ENCODE measurements around the gene BTG1. TPM values are rescaled to one million over a fixed set of nuclear protein-coding genes. Genes with fewer than 3 reads are reported as not detected.
"Not testable (repeated sequence)": the region's sequence is repeated elsewhere in the genome, so short reads cannot be mapped to it uniquely, and the experiment has no call there.

BTG1 gene
- total RNA-seq, 2 donors from 2014 or later, result 78.5 to 81.8 TPM

DNA sequence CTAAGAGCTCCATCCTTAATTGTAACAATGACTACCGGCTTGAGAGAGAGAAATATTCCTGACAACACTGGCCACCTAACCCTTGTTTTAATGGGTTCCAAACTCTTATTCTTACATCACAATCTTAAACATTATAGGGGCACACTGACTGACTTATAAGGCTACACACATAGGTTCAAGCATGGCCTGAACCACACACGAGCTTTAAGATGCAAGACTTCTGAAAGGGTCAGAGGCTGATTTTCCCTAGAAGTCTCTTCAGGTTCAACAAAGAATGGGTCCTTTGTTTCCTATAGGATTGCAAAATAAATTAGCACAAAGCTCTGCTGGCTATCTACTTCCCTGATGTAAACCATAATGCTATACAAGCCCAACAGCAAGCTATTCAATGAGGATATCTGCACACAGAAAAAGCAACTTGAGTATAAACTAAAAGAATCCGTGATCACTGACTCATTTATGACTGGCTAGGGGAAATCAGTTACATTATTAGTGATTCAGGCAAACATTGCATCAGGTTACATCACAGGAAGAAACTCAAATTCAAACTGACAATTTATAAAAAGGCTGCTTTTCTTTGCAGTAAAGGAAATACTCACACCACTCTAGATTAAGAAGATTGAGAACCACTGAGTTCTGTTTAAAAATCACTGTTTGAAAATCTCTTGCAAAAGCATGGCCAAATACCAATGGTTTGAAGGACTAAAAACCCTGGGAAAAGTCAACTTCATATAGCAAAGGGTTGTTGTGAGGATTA, 8.5 kb downstream of the BTG1 start:
- no peak for DNase-seq (ENCODE audit: low spot score)
- intact Hi-C loops (cut with DNase I), result no loop called here

DNA sequence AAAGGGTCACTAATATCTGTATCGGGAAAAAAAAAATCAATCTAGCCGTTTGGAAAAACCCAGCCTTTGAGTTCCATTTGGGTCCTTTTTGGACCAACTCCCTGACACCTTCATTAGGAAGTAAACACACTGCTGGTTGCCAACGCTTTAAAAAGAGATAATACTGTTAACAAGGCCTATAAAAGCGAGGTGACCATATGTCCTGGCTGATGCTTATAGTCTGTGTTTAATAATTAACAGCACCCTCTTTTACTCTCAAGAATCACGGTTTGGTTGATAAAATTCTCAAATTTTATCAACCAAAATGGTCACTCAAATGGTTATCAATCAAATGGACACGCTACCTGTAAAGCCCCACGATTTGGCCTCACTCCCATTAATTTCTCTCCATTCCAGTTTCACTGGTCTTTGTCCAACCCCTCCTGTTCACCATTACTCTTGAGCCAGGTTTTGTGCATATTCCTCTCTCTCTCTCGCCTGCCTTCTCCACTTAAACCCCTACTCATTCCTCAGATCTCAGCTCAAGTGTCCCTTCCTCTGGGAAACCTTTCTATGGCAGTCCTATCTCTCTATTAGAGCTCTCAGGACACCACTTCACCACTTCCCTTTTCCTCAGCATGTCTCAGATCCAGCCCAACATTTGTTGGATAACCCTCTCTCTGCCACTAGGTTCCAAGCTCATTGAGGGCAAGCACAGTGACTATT, 9.5 kb downstream of the BTG1 start:
- DNase-seq (ENCODE audit: low spot score), result no peak
- intact Hi-C loops (cut with DNase I), result no loop called here

DNA sequence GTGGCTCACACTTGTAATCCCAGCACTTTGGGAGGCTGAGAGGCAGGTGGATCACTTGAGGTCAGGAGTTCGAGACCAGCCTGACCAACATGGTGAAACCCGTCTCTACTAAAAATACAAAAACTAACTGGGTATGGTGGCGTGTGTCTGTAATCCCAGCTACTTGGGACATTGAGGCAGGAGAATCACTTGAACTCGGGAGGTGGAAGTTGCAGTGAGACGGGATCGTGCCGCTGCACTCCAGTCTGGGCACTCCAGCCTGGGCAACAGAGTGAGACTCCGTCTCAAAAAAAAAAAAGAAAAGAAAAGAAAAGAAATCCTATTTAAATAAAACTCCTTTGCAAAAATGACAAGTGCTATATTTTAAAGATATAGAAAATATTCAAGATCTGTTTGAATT, 10.1 kb downstream of the BTG1 start:
- intact Hi-C loops (cut with DNase I); DNase-seq (ENCODE audit: low spot score): not testable (repeated sequence)

DNA sequence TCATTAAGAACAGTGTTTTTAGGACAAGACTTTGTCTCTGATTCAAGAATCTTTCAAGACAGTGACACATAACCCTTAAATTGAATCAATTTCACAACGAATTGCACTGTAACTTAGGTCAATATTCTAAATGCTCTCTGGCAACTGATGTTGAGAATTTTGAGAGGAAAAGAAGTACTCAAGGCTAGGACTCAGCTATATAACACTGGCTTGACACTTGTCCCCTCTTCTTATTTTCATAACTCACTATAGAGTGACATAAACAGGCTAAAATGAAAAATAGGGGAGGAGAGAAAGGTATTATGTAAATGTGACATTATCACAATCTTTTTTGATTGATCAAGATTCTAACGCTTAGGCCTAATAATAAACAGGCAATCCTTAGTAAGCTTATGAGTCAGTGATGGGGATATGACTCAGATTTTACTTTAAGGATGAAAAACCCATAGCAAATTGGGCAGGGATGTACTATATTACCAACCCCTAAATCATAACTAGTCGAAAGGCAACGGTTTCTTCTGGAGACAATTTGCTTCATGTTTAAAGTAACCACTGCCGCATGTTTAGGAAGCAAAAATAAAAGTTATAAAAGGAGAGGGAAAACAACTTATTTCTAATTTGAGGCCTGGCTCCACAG, 10.9 kb downstream of the BTG1 start:
- no peak for DNase-seq (ENCODE audit: low spot score)
- intact Hi-C loops (cut with DNase I), result loop anchor here in 1 of 2 donors (5.0 kb wide), 1 partner anchor 152 kb away; no protein-coding TSS in a partner anchor

DNA sequence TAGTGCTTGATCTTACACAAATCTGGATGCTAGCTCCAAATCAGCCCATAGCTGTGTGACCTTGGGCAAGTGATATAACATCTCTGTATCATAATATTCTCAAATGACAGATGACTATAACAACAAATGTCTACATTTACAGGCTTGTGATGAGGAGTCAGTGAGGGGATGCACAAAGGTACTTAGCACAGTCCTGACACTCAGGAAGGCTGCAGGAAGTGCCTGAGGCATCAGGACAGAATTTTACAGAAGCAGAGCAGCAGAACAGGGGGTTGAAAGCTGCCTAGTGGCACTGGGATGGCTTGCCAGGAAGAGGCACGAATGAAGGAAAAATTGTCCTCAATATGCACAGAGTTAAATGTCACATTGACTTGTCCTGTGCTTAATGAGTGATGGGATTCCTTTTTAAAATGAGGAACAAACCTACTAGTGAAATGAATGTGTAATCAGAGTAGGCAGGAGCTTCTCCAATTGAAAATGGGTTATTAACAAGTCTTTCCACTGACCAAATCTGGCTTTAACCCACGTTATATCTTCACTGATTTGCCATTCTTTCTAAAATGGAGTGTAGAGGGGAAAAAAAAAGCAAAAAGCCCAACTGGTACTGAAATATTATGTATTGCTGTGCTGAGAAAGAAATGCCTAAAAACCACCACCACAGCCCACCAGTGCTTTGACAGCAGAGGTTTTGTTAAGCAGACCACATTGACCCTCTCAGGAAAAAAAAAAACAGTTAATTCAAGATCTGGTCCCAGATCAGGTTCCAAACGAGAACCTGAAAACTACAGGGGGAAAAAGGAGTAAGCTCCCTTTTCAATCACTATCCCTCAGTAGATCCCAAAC, 11.6 kb downstream of the BTG1 start:
- no peak for DNase-seq (ENCODE audit: low spot score)
- intact Hi-C loops (cut with DNase I), result loop anchor here in 1 of 2 donors (5.0 kb wide), 1 partner anchor 152 kb away; no protein-coding TSS in a partner anchor

DNA sequence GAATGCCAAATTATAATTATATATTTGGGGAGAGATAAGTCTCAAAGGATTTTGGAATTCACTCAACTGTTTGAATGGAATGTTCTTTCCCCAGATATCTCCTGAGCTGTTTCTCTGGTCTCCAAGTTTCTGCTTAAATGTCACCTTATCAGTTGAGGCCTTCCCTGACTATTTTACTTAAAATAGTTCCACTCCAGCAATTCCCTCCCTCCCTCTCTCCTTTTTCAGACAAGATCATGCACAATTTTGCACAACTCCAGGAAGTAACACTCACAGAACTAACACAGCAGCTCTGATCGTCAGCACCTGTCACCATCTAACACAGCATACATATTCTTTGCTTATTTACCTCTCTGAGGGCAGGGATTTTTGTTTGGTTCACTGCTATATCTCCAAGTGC, 12.5 kb downstream of the BTG1 start:
- intact Hi-C loops (cut with DNase I), result loop anchor here in 1 of 2 donors (5.0 kb wide), 1 partner anchor 151 kb away; no protein-coding TSS in a partner anchor
- DNase-seq (ENCODE audit: low spot score), result no peak

DNA sequence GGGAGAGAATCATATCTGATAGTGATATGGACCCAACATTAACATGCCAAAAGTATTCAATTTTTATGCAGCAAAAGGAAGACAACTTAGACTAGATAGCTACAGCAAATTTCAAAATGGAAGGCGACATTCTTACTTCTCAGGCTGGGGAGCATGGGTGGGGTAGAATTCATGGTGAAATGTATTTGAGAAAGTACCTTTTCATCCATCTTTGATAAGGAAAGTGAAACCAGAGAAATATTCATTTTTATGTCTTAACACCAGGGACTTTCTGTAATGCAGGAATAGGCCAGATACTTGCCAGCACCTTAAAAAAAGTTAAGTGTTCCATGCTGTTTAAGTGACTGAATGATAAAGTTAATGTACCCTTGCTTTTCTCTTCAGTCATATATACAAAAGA, 13.4 kb downstream of the BTG1 start:
- DNase-seq (ENCODE audit: low spot score), result no peak
- intact Hi-C loops (cut with DNase I), result loop anchor here in 1 of 2 donors (5.0 kb wide), 1 partner anchor 150 kb away; no protein-coding TSS in a partner anchor

DNA sequence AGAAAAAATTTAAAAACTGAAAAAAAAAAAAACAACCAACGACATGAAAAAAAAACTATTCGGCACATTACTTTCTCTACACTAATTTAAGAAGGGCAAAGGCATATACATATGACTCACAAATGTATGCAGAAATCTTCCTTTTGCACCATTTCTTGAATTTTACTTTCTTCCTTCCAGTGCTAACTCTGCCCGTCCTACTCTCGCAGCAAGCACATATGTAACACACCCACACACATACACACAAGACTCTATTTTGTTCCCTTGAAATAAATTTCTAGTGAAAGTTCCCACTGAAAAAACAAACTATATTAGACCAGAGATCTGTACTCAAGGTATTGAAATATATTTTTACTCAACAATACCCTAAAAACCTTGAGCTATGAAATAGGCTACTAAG, 14.6 kb downstream of the BTG1 start:
- DNase-seq (ENCODE audit: low spot score), result no peak
- intact Hi-C loops (cut with DNase I), result loop anchor here in 1 of 2 donors (5.0 kb wide), 1 partner anchor 149 kb away; no protein-coding TSS in a partner anchor

- intact Hi-C loops (cut with DNase I), result loop anchor here in 1 of 2 donors (5.0 kb wide), 1 partner anchor 147 kb away; no protein-coding TSS in a partner anchor
- DNase-seq (ENCODE audit: low spot score), result no peak
Observed at GRCh38 chr12:92129609-92130008, 16.0 kb downstream of the BTG1 start.

- intact Hi-C loops (cut with DNase I), result no loop called here
- no peak for DNase-seq (ENCODE audit: low spot score)
Observed at GRCh38 chr12:92128612-92129011, 17.0 kb downstream of the BTG1 start.

DNA sequence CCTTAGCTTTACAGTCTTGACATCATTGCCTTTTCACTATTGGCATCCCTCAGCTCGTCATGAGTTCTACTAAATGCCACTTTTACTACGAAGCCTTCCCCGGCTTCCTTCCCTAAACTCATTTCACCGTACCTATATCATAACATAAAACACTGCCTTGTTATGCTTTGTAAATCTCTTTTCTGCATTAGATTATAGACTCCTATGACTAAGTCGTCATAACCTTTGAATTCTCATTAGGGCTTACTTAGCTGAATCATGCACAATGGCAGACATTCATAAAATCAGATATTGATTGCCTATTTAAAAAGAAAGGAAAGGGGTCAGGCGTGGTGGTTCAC, 21.0 kb downstream of the BTG1 start:
- intact Hi-C loops (cut with DNase I), result no loop called here

DNA sequence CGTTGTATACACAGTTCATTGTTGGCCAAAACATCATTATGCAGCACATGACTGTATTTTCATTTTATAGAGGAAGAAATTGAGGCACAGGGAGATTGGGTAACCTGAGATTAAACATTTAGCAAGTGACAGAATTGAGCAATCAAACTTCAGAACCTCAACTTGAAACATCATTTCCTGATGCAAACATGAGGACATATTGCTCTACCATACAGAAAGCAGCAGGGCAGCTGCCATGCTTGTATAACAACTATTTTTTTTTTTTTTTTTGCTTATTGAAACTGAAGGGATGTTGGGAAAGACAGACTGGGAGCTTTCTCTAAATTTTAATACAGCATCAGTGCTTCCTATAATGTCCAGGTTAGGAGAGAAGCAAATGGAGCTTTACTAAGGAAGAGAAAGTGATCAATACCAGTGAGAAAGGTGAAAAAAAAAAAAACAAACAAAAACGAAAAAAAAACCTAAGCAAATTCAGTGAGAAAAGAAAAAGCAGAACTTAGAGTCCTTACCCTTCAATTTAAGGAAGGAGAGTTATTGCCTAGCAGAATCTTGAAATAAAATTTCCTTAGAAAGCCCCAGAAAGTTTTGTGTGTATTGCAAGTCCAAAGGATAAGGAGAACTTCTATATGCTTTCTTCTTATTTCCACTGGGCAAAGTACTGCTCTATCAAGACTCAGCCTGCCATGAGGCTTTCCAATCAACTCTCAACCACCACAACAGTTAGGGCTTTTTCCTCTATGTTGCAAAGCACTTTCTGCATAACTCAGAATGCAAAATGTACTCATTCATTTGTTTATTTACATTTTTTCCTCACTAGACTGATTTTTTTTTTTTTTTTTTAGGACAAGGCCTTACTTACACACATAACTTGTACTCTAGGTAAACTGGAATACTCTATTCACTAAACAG, 21.6 kb downstream of the BTG1 start:
- intact Hi-C loops (cut with DNase I), result no loop called here
- no peak for DNase-seq (ENCODE audit: low spot score)

More for the DNA sequence above, 21.0 kb downstream of the BTG1 start:
- DNase-seq (ENCODE audit: low spot score), result no peak

DNA sequence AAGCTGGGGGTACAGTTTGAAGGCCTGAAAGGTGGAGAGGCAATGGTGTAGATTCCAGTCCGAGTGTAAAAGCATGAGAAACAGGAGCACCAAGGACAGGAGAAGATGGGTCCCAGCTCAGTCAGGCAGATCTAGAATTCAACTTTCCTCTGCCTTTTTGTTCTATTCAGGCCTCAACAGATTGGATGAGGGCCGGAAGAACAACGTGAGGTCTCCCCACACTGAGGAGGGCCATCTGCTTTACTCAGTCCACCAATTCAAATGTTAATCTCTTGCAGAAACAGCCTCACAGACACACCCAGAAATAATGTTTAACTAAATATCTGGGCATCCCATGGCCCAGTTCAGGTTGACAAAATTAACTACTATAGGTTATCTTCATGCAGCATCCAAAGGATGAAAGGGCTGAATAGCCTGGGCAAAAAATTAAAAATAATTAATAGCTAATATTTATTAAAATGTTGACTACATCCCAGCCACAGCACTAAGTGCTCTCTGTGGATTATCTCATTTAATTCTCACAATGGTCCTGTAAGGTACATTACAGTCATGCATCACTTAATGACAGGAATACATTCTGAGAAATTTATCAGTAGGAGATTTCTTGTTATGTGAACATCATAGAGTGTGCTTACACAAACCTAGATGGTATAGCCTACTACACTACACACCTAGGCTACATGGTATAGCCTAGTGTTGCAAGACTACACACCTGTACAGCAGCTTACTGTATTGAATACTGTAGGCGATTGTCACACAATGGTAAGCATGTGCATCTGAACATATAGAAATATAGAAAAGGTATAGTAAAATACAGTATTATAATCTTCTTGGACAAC, 22.5 kb downstream of the BTG1 start:
- no peak for DNase-seq (ENCODE audit: low spot score)
- intact Hi-C loops (cut with DNase I), result no loop called here

DNA sequence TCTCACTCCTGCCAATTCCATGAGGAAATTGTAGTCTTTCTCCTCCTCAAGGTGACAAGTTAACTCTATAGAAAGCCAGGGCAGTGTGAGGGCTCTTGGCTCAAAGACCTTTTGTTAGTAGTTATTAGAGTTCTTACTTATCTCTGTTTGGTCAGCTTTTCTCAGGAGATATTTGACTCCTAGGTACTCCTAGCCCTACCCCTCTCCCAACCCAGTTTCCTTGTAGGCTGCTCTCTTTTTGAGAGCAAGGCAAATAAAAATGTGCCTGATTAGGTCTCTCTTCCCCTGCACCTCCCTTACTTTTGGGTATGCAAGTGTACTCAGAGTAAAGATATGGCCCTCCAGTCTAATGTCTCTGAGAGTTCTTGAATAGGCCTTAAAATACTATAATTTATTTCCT, 23.8 kb downstream of the BTG1 start:
- intact Hi-C loops (cut with DNase I), result no loop called here
- DNase-seq (ENCODE audit: low spot score), result no peak

DNA sequence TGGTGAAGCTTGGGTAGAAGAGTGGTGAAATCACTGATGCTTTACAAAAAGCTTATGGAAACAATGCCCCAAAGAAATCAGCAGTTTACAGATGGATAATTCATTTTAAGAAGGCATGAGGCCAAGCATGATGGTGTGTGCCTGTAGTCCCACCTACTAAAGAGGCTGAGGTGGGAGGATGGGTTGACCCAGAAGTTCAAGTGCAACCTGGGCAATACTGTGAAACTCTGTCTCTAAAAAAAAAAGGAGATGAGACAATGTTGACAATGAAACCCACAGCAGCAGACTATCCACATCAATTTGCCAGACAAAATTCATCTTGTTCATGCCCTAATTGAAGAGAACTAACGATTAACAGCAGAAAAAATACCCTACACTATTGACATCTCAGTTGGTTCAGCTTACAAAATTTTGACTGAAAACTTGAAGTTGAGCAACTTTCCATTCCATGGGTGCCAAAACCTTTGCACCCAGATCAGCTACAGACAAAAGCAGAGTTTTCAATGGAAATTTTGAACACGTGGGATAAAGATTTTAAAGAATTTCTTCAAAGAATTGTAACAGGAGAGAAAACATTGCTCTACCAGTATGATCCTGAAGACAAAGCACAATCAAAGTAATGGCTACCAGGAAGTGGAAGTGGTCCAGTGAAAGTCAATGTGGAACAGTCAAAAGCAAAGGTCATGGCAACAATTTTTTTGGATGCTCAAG, 26.7 kb downstream of the BTG1 start:
- no peak for DNase-seq (ENCODE audit: low spot score)
- intact Hi-C loops (cut with DNase I), result no loop called here

- no peak for DNase-seq (ENCODE audit: low spot score)
- intact Hi-C loops (cut with DNase I), result no loop called here
Observed at GRCh38 chr12:92114834-92115233, 30.8 kb downstream of the BTG1 start.

- DNase-seq (ENCODE audit: low spot score), result no peak
- intact Hi-C loops (cut with DNase I), result no loop called here
Observed at GRCh38 chr12:92111256-92111655, 34.4 kb downstream of the BTG1 start.

All from posterior vena cava (tissue), 2 donors.